A673 (cell line): Measurements from ENCODE around the gene MAST1.

ENCODE experiments used
- CTCF ChIP-seq: fragments of 300-800, 200-600 bp; sonication (generic); conservative IDR thresholded peaks from 2 replicates; pipeline ENCODE4 v1.5.1; 2017; ENCODE audit warnings: low read depth, mild to moderate bottlenecking, antibody characterized with exemption, low read length, moderate library complexity, mixed read lengths
- EZH2 ChIP-seq: fragments of 200-600 bp; sonication (generic); IDR thresholded peaks from 2 replicates; pipeline ENCODE4 v1.6.1; 2017; ENCODE audit warnings: borderline replicate concordance, low read depth, mild to moderate bottlenecking, mixed read lengths, antibody characterized with exemption, low read length; ENCODE audit not compliant: poor library complexity, severe bottlenecking

- TF ChIP-seq CTCF (no peak), EZH2 (no peak)
Observed at GRCh38 chr19:12859546-12859945, 21.2 kb downstream of the MAST1 start.
